ENCODE data around the gene PTCD2.

Gene PTCD2

GRCh38 chr5:72319976-72320752 lies at the start of gene PTCD2, which contains the start of gene MRPS27:
TSS of gene PTCD2 (plus strand) at chr5:72320373. CDS start at chr5:72320383, 10 bp downstream.
TSS of gene MRPS27 (minus strand) at chr5:72320240. CDS start at chr5:72320221, 19 bp downstream.
- Histone ChIP-seq H3K4me3 (peak within 1 kb of the TSS; percentile 59 to 90 (median 73)), H3K27ac (peak within 1 kb of the TSS; percentile 33 to 88 (median 82))

GRCh38 chr5:72271702-72272101 lies 48.5 kb upstream of the PTCD2 start:
- no peak overlapping the region for H3K4me3 ChIP-seq
- no peak overlapping the region for H3K27ac ChIP-seq

DNA sequence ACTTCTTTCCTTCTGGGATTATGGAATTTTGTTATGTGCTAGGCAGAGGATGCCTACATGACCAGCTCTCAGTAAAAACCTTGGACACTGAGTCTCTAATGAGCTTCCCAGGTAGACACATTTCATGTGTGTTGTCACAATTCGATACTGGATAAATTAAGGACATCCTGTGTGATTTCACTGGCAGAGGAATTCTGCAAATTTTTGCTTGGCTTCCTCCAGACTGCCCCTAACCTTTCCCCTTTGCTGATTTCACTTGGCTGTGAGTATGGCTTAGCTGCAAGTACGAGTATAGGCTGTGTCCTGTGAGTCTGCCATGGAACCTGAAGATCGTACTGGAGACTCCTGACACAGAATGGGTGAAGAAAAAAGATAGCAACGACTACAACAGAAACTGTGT lies 47.8 kb upstream of the PTCD2 start:
- Histone ChIP-seq H3K27ac (no peak overlapping the region), H3K4me3 (no peak overlapping the region)

- Histone ChIP-seq H3K4me3 (no peak overlapping the region), H3K27ac (no peak overlapping the region)
Observed at GRCh38 chr5:72273547-72273946, 46.6 kb upstream of the PTCD2 start.

DNA sequence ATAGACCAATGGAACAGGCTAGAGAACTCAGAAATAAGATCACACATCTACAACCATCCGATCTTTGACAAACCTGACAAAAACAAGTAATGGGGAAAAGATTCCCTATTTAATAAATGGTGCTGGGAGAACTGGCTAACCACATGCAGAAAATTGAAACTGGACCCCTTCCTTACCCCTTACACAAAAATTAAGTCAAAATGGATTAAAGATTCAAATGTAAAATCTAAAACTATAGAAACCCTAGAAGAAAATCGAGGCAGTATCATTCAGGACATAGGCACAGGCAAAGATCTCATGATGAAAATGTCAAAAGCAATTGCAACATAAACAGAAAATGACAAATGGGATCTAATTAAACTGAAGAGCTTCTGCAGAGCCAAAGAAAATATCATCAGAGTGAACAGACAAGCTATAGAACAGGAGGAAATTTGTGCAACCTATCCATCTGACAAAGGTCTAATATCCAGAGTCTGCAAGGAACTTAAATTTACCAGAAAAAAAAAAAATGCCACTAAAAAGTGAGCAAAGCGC lies 43.9 kb upstream of the PTCD2 start:
- no peak overlapping the region for H3K27ac ChIP-seq
- no peak overlapping the region for H3K4me3 ChIP-seq

- peak overlapping the region in 1 of 21 experiments; percentile 34 for H3K27ac ChIP-seq
- no peak overlapping the region for H3K4me3 ChIP-seq
Observed at GRCh38 chr5:72280581-72281069, 39.5 kb upstream of the PTCD2 start.

DNA sequence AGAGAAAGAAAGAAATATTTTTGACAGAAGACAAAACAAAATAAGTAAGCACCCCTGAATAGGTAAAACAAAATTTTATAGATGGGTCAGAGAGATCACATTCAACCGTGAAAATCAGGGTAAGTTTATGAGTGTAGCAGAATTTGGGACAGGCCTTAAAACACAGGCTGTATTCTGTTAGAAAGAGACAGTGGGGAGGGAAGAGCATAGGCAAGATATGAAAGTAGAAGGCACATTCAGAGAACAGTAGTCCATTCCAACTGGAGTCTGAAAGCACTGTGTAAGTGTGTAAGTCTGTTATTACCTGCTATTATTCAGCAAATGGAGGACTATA lies 38.8 kb upstream of the PTCD2 start:
- H3K4me3 ChIP-seq: no peak overlapping the region
- H3K27ac ChIP-seq: peak overlapping the region in 3 of 21 experiments; percentile 6 to 30 (median 27)

GRCh38 chr5:72281764-72282499 lies 38.2 kb upstream of the PTCD2 start:
- H3K4me3 ChIP-seq: no peak overlapping the region
- peak overlapping the region in 6 of 21 experiments; percentile 16 to 55 (median 30) for H3K27ac ChIP-seq

- peak overlapping the region in 4 of 21 experiments; percentile 19 to 55 (median 30) for H3K27ac ChIP-seq
- no peak overlapping the region for H3K4me3 ChIP-seq
Observed at GRCh38 chr5:72282878-72283277, 37.3 kb upstream of the PTCD2 start.

DNA sequence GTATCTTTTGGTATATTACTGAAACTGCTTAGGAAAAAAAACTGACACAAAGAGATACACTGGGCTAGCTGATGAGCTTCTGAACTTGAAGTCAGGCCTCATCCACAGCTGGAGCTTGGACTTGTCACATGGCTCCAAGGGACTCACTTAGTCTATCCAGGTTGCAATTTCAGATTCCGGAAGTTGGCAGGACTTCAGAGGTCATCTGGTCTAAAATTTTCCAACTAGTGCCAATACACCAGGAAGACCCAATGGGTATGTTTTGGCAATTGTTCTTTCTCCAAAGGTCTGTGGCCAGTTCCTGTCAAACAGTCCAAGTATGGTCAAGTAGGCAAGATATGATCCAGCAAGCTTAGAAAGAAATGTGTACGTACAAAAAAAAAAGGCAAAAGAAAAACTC lies 36.8 kb upstream of the PTCD2 start:
- Histone ChIP-seq H3K4me3 (no peak overlapping the region), H3K27ac (peak overlapping the region in 1 of 21 experiments; percentile 31)

GRCh38 chr5:72284559-72285423 lies 35.4 kb upstream of the PTCD2 start:
- Histone ChIP-seq H3K27ac (no peak overlapping the region), H3K4me3 (no peak overlapping the region)

- no peak overlapping the region for H3K27ac ChIP-seq
Observed at GRCh38 chr5:72285424-72285821, 34.8 kb upstream of the PTCD2 start.

GRCh38 chr5:72286798-72287197 lies 33.4 kb upstream of the PTCD2 start:
- no peak overlapping the region for H3K27ac ChIP-seq
- H3K4me3 ChIP-seq: no peak overlapping the region

More at GRCh38 chr5:72285424-72285821, 34.8 kb upstream of the PTCD2 start:
- H3K4me3 ChIP-seq: no peak overlapping the region

- Histone ChIP-seq H3K4me3 (no peak overlapping the region), H3K27ac (no peak overlapping the region)
Observed at GRCh38 chr5:72288924-72289323, 31.2 kb upstream of the PTCD2 start.

DNA sequence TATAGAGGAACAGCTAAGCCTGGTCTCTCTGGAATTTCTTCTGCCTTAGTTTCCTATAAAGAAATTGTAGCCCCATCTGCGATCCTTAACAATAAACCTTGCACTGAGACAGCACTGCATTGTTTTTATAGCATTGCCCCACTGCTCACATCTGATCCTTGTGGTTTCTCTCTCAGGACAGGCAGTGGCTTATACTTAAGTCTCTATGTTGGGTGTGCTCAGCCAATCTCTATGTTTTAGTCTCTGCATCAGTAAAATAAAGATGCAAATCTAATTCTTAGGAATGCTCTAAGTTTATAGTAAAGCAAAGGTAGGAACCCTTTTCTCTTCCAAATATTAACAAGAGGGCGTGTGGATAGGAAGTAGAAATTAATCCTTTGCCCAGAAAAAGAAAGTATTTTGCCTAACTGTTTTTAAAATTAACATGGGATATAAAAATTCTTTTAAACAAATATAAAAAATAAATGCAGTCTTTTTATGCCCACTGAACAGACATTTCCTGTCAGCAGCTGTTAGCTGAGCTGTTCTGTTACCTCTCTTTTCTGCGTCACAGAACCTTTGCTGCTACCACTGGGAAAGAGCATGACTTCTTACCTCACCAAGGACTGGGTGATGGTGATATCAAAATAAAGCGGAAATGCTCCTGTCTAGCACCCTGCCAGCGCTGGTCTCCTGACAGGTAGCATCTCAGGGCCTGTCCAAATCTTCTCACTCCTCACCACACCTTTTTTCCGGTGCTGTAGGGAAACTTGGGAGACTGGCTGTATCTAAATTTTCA lies 29.6 kb upstream of the PTCD2 start:
- no peak overlapping the region for H3K4me3 ChIP-seq
- H3K27ac ChIP-seq: no peak overlapping the region

DNA sequence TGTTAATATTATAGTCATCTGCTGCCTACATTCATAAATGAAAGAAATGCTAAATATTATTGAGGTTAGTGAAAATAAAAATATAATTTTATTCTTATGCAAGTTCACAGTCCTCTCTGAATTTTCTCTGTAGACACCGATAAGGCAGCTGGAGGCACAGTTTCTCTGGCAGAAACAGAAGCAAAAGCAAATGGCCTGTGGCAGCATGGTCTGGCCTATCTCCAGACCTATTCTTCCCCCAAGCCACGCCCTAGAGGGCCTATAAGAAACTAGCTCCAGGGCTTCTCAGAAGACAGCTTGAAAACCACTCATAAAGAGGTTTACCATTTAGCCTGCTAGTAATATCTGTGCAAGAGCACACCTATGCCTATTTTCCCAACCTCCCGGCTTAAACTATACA lies 28.6 kb upstream of the PTCD2 start:
- Histone ChIP-seq H3K27ac (no peak overlapping the region), H3K4me3 (no peak overlapping the region)

GRCh38 chr5:72292411-72292810 lies 27.8 kb upstream of the PTCD2 start:
- Histone ChIP-seq H3K4me3 (no peak overlapping the region), H3K27ac (no peak overlapping the region)

DNA sequence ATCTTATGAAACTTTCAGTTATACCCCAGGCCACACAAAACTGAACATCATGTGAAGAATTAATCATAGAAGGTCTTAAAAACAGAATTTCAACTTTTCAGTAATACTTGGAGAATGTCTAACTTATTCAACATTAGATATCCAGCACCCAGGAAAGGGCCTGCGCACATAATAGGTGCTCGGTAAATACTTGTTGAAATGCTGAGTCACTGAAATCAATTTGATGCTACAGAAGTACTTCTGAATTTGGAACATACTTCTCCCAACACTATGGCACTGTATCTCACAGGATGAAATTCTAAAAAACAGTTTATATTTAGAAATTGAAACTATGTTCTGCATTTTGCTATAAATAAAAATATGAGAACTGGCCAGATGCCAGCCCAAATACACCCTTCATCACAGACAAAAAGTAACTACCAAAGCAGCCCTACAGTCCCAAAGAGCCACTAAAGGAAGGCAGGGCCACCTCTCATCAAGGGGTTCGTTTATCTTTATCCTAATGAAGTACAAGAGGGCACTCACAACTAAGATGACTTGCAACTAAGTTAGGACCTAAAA lies 26.6 kb upstream of the PTCD2 start:
- H3K4me3 ChIP-seq: no peak overlapping the region
- no peak overlapping the region for H3K27ac ChIP-seq

GRCh38 chr5:72294473-72294872 lies 25.7 kb upstream of the PTCD2 start:
- Histone ChIP-seq H3K27ac (no peak overlapping the region), H3K4me3 (no peak overlapping the region)

Data from skin epidermis (tissue), 12 donors.